ENCODE data around the gene CAMK1G. TPM values are rescaled to one million over a fixed set of nuclear protein-coding genes. Genes with fewer than 3 reads are reported as not detected.

Gene CAMK1G
- total RNA-seq, 1 experiment from 2014 or later: not detected

DNA sequence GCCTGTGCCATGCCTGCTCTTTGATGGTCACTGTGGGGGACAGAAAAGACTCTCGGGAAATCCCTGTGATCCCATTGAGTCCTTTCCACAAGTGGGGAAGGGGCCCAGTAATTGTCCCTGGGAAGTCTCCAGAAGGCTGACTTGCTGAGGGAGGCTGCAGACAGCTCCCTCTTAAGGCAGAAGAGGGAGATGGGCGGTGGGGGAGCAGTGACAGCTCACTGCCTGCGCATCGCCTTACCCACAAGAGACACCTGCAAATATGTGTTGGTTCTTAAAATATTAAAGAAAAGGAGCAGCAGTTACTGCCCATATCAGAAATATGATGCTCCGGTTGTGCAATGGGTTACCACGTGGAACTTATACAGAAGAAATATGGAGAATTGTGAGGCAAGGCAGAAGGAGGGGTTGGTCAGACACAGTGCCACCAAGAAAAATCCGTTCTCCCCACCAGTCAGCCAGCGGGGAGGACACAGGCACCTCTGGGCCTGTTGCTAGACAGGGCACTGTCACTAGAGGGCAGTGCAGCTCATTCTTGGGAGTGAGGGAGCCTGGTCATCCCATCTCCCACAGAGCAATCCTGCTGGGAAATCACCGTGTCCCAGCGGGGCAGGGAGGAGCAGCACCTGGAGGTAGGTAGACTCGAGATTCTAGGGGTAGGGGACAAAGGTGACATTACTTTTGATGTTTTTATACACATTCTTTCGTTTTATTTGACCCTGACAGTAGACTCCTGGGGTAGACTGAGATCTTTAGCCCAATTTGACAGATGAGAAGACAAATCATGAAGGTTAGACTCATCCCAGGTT is 6.9 kb upstream of the CAMK1G start (continued):
- TF ChIP-seq ELF1 (IDR thresholded peaks at IDR 0.05; ENCODE audit: borderline replicate concordance, low read depth): no peak

DNA sequence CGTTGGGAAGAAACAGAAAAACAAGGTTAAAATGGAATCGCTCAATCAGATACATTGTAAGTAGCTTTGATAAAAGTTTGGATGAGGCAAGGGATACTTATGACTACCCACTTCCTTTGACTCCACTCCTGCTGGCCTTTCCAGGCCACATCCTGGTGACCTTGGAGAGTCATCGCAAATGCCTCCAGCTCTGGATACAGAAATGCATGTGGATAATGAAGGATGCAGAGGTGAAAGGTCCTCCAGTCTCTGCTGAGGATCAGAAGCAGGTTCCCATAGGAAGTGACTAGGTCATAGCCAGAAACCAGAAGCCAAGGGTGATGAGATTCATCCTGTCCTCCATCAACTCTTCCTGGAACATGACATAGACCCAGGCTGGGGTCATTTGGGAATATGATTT is 6.2 kb upstream of the CAMK1G start:
- CTCF ChIA-PET: interaction anchor here (1.0 to 3.2 kb wide), 9 partner anchors 8 to 207 kb away, joined by 3 to 22 read pairs (median 4); partner anchors contain the start of gene C1orf74
- POLR2A ChIA-PET: no interaction called here
- H3K79me2 ChIP-seq (ENCODE audit: insufficient read depth, low read length): no peaks in the 10 kb centered on the region
- H4K20me1 ChIP-seq (ENCODE audit: insufficient read depth): no peaks in the 10 kb centered on the region
- intact Hi-C loops (cut with micrococcal nuclease): loop anchor here (5.0 kb wide), 1 partner anchor 410 kb away; no protein-coding TSS in a partner anchor
- RAD21 ChIA-PET (ENCODE audit: low non-redundant PET in 1 of 2, low total read pairs in 2 of 2, uncharacterized antibody in 2 of 2, unreplicated experiment in 2 of 2): no interaction called here
- no TSS peak for BruUV-seq (replicated peaks)
- H3K4me2 ChIP-seq (ENCODE audit: low read length): no peak overlapping the region
- no peak for DNase-seq (ENCODE audit: low read depth, low spot score)
- ATAC-seq: no peak
- H3K9me2 ChIP-seq (ENCODE audit: insufficient read depth): no peaks in the 10 kb centered on the region
- no peaks in the 10 kb centered on the region for H3K9me3 ChIP-seq (ENCODE audit: control insufficient read depth in 1 of 2, insufficient read depth in 1 of 2, low read depth in 1 of 2, low read length in 2 of 2)
- 0 out of 2 replicates have a peak, but pooled peaks cover 16% of the 10 kb centered on the region for H3K27me3 ChIP-seq (ENCODE audit: insufficient read depth, low read length)
- H3K4me3 ChIP-seq (replicated peaks in 1 of 2; ENCODE audit: low read depth in 1 of 2, low read length in 2 of 2): no peak overlapping the region
- H2AFZ ChIP-seq (ENCODE audit: low read depth, low read length, poor library complexity, severe bottlenecking): no peak overlapping the region
- peaks cover 0 to 9% of the 10 kb centered on the region in 2 experiments; a peak in 1 of 4 replicates for H3K4me1 ChIP-seq (ENCODE audit: control insufficient read depth in 1 of 2, insufficient read depth in 2 of 2, low read length in 2 of 2)
- no peak overlapping the region for H3K9ac ChIP-seq (ENCODE audit: low read length)
- no peak overlapping the region for H3K27ac ChIP-seq (ENCODE audit: low read depth, low read length)
- no peaks in the 10 kb centered on the region for H3K36me3 ChIP-seq (ENCODE audit: control insufficient read depth in 1 of 2, insufficient read depth in 2 of 2, low read length in 2 of 2)
- TF ChIP-seq TCF7L2 (IDR thresholded peaks at IDR 0.05; ENCODE audit: borderline replicate concordance, extremely low read depth, insufficient read depth, insufficient read length): no peak
- no peak for TF ChIP-seq SRF (IDR thresholded peaks at IDR 0.05; ENCODE audit: low read depth)
- TF ChIP-seq POLR2A (IDR thresholded peaks at IDR 0.05; ENCODE audit: borderline replicate concordance, extremely low read depth, insufficient read depth, insufficient read length): no peak
- no peak for TF ChIP-seq ZNF274 (IDR thresholded peaks at IDR 0.05; ENCODE audit: low read depth, low read length)
- no peak for TF ChIP-seq EZH2 (IDR thresholded peaks at IDR 0.05)
- no peak for TF ChIP-seq ELF1 (IDR thresholded peaks at IDR 0.05; ENCODE audit: borderline replicate concordance, low read depth)
- TF ChIP-seq FOSL1 (IDR thresholded peaks at IDR 0.05; ENCODE audit: low read depth): no peak
- TF ChIP-seq, protein P1, sequence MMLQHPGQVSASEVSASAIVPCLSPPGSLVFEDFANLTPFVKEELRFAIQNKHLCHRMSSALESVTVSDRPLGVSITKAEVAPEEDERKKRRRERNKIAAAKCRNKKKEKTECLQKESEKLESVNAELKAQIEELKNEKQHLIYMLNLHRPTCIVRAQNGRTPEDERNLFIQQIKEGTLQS (IDR thresholded peaks at IDR 0.05): no peak
- TF ChIP-seq, protein P2, sequence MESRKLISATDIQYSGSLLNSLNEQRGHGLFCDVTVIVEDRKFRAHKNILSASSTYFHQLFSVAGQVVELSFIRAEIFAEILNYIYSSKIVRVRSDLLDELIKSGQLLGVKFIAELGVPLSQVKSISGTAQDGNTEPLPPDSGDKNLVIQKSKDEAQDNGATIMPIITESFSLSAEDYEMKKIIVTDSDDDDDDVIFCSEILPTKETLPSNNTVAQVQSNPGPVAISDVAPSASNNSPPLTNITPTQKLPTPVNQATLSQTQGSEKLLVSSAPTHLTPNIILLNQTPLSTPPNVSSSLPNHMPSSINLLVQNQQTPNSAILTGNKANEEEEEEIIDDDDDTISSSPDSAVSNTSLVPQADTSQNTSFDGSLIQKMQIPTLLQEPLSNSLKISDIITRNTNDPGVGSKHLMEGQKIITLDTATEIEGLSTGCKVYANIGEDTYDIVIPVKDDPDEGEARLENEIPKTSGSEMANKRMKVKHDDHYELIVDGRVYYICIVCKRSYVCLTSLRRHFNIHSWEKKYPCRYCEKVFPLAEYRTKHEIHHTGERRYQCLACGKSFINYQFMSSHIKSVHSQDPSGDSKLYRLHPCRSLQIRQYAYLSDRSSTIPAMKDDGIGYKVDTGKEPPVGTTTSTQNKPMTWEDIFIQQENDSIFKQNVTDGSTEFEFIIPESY (IDR thresholded peaks at IDR 0.05; ENCODE audit: extremely low read depth, insufficient replicate concordance, low read length): no peak
- no peak for TF ChIP-seq RAD21 (IDR thresholded peaks at IDR 0.05; ENCODE audit: low read depth)
- TF ChIP-seq, protein P3, sequence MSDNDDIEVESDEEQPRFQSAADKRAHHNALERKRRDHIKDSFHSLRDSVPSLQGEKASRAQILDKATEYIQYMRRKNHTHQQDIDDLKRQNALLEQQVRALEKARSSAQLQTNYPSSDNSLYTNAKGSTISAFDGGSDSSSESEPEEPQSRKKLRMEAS (IDR thresholded peaks at IDR 0.05): no peak
- TF ChIP-seq, protein P4, sequence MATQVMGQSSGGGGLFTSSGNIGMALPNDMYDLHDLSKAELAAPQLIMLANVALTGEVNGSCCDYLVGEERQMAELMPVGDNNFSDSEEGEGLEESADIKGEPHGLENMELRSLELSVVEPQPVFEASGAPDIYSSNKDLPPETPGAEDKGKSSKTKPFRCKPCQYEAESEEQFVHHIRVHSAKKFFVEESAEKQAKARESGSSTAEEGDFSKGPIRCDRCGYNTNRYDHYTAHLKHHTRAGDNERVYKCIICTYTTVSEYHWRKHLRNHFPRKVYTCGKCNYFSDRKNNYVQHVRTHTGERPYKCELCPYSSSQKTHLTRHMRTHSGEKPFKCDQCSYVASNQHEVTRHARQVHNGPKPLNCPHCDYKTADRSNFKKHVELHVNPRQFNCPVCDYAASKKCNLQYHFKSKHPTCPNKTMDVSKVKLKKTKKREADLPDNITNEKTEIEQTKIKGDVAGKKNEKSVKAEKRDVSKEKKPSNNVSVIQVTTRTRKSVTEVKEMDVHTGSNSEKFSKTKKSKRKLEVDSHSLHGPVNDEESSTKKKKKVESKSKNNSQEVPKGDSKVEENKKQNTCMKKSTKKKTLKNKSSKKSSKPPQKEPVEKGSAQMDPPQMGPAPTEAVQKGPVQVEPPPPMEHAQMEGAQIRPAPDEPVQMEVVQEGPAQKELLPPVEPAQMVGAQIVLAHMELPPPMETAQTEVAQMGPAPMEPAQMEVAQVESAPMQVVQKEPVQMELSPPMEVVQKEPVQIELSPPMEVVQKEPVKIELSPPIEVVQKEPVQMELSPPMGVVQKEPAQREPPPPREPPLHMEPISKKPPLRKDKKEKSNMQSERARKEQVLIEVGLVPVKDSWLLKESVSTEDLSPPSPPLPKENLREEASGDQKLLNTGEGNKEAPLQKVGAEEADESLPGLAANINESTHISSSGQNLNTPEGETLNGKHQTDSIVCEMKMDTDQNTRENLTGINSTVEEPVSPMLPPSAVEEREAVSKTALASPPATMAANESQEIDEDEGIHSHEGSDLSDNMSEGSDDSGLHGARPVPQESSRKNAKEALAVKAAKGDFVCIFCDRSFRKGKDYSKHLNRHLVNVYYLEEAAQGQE (IDR thresholded peaks at IDR 0.05; ENCODE audit: low read depth): no peak
- no peak for TF ChIP-seq SIN3A (IDR thresholded peaks at IDR 0.05; ENCODE audit: low read depth)
- TF ChIP-seq JUND (IDR thresholded peaks at IDR 0.05): no peak
- TF ChIP-seq EGR1 (IDR thresholded peaks at IDR 0.05; ENCODE audit: low read depth): no peak
- TF ChIP-seq POLR2AphosphoS5 (IDR thresholded peaks at IDR 0.05; ENCODE audit: low read depth, low read length): no peak
- no peak for TF ChIP-seq CEBPB (IDR thresholded peaks at IDR 0.05; ENCODE audit: low read depth)
- no peak for TF ChIP-seq YY1 (IDR thresholded peaks at IDR 0.05; ENCODE audit: extremely low read depth, insufficient replicate concordance, low read depth, low read length)
- no peak for TF ChIP-seq ZFX (IDR thresholded peaks at IDR 0.05)
- TF ChIP-seq EZH2phosphoT487 (IDR thresholded peaks at IDR 0.05; ENCODE audit: borderline replicate concordance): no peak
